Measurements from ENCODE around the gene OR4A15. TPM values are rescaled to one million over a fixed set of nuclear protein-coding genes. Genes with fewer than 3 reads are reported as not detected.

Gene OR4A15
- total RNA-seq (2014; rRNA removed; shearing (Covaris generic)), result not detected in 2 replicates
- polyA plus RNA-seq (2016; fragmentation: Nextera tagmentation; extraction: Ambion mirVana), result not detected in 2 replicates
- long read RNA-seq, result 0 reads

GRCh38 chr11:55367674-55368073 lies at the start of gene OR4A15:
Gene OR4A15, plus strand, starts transcription at chr11:55367974. Its CDS starts 0 bp downstream, at chr11:55367974.
- Mint-ChIP-seq H3K27me3 (ENCODE audit: insufficient read depth, low read depth, poor library complexity) (no peaks in the 10 kb centered on the region), H3K9me3 (peaks cover 85% of the 10 kb centered on the region), H3K4me3 (no peak within 1 kb of the TSS), H3K36me3 (ENCODE audit: low read depth) (peaks cover 29% of the 10 kb centered on the region), H3K27ac (no peak within 1 kb of the TSS), H3K4me1 (no peaks in the 10 kb centered on the region)
- no peak for ATAC-seq
- DNase-seq (ENCODE audit: low spot score), result no peak
- no peak within 1 kb of the TSS for H3K4me3 ChIP-seq
- no peaks in the 10 kb centered on the region for H3K4me1 ChIP-seq (ENCODE audit: insufficient read depth)
- H3K4me2 ChIP-seq, result no peak within 1 kb of the TSS
- H3K79me2 ChIP-seq (replicated peaks; ENCODE audit: insufficient read depth), result no peaks in the 10 kb centered on the region
- H3K27me3 ChIP-seq (ENCODE audit: insufficient read depth), result no peaks in the 10 kb centered on the region
- H3K9me2 ChIP-seq (ENCODE audit: insufficient read depth), result no peaks in the 10 kb centered on the region
- no peak within 1 kb of the TSS for H2AFZ ChIP-seq
- H3K27ac ChIP-seq (ENCODE audit: low read depth), result no peak within 1 kb of the TSS
- H4K20me1 ChIP-seq (replicated peaks; ENCODE audit: insufficient read depth), result no peaks in the 10 kb centered on the region
- no peaks in the 10 kb centered on the region for H3F3A ChIP-seq (replicated peaks; ENCODE audit: low read depth)
- TF ChIP-seq EZH2phosphoT487 (IDR thresholded peaks at IDR 0.05; ENCODE audit: unreplicated experiment), result no peak
- no peak for TF ChIP-seq ZNF462 (CRISPR knock-in tag; IDR thresholded peaks at IDR 0.05)
- H3K36me3 ChIP-seq (ENCODE audit: insufficient read depth), result peaks cover 8% of the 10 kb centered on the region

GRCh38 chr11:55324500-55324899 lies 43.3 kb upstream of the OR4A15 start:
- DNase-seq (ENCODE audit: low spot score), result no peak
- H3K4me3 Mint-ChIP-seq, result no peak overlapping the region
- no peak for ATAC-seq
- H3K36me3 Mint-ChIP-seq (ENCODE audit: low read depth), result peaks cover 17% of the 10 kb centered on the region; the same call in 2 of the 3 replicates
- Histone ChIP-seq H4K20me1 (replicated peaks; ENCODE audit: insufficient read depth) (no peaks in the 10 kb centered on the region), H3K27ac (ENCODE audit: low read depth) (no peak overlapping the region), H2AFZ (no peak overlapping the region), H3K4me2 (no peak overlapping the region), H3K4me3 (no peak overlapping the region), H3K4me1 (ENCODE audit: insufficient read depth) (no peaks in the 10 kb centered on the region), H3K79me2 (replicated peaks; ENCODE audit: insufficient read depth) (no peaks in the 10 kb centered on the region), H3K9me2 (ENCODE audit: insufficient read depth) (no peaks in the 10 kb centered on the region), H3K36me3 (ENCODE audit: insufficient read depth) (peaks cover 8% of the 10 kb centered on the region; the same call in 1 of the 2 replicates), H3F3A (replicated peaks; ENCODE audit: low read depth) (no peaks in the 10 kb centered on the region), H3K27me3 (ENCODE audit: insufficient read depth) (no peaks in the 10 kb centered on the region)
- H3K27me3 Mint-ChIP-seq (ENCODE audit: insufficient read depth, low read depth, poor library complexity), result no peaks in the 10 kb centered on the region
- no peak overlapping the region for H3K27ac Mint-ChIP-seq
- H3K9me3 Mint-ChIP-seq, result peaks cover 91% of the 10 kb centered on the region
- no peaks in the 10 kb centered on the region for H3K4me1 Mint-ChIP-seq
- no peak for TF ChIP-seq STAT1 (IDR thresholded peaks at IDR 0.05; ENCODE audit: unreplicated experiment)
- no peak for TF ChIP-seq CTCF (conservative IDR thresholded peaks at IDR 0.05; ENCODE audit: low read depth in 2 of 2)

Data from GM23338 (cell line).